ENCODE data around the gene UPF2.

DNA sequence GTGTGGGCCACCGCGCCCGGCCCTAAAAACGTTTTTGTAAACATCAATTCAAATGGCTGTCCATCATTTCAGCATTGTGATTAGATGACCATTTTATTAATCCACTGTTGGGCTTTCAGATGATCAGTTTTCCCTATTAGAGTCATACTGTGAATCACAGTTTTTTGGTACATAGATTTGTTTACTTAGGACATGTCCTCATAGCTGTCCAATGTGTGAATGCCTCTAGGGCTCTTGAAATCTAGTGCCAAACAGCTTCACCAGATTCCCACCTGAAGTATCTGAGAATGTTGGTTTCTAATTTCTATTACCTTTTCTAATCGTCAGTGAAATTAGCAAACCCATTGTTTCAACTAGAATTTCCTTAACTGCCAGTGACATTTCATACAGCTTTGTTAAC lies 66.8 kb downstream of the UPF2 start:
- TF ChIP-seq, protein P1, sequence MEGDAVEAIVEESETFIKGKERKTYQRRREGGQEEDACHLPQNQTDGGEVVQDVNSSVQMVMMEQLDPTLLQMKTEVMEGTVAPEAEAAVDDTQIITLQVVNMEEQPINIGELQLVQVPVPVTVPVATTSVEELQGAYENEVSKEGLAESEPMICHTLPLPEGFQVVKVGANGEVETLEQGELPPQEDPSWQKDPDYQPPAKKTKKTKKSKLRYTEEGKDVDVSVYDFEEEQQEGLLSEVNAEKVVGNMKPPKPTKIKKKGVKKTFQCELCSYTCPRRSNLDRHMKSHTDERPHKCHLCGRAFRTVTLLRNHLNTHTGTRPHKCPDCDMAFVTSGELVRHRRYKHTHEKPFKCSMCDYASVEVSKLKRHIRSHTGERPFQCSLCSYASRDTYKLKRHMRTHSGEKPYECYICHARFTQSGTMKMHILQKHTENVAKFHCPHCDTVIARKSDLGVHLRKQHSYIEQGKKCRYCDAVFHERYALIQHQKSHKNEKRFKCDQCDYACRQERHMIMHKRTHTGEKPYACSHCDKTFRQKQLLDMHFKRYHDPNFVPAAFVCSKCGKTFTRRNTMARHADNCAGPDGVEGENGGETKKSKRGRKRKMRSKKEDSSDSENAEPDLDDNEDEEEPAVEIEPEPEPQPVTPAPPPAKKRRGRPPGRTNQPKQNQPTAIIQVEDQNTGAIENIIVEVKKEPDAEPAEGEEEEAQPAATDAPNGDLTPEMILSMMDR (IDR thresholded peaks at IDR 0.05) = no peak
- no peak for TF ChIP-seq POLR2AphosphoS5 (IDR thresholded peaks at IDR 0.05)
- TF ChIP-seq POLR2A (IDR thresholded peaks at IDR 0.05) = no peak
